ENCODE results near the gene CCDC30.
"Not testable (repeated sequence)": the region's sequence is repeated elsewhere in the genome, so short reads cannot be mapped to it uniquely, and the experiment has no call there.

The CCDC30 gene

DNA sequence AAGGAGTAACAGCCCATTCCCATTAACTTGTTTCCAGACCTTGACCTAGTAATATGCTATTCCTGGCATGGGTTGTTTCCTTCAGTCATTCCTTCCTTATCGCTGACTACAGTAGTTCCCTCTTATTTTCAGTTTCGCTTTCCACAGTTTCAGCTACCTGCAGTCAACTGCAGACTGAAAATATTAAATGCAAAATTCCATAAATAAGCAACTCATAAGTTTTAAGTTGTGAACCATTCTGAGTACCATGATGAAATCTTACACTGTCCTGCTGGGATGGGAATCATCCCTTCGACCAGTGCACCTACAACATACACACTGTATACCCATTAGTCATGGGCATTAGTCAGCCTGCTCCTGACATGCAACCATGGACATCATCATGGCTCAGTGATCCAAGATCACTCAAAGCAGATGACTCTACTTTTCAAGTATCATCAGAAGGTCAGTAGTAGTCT lies 66.7 kb downstream of the CCDC30 start:
- no peak for DNase-seq (ENCODE audit: low read depth)

DNA sequence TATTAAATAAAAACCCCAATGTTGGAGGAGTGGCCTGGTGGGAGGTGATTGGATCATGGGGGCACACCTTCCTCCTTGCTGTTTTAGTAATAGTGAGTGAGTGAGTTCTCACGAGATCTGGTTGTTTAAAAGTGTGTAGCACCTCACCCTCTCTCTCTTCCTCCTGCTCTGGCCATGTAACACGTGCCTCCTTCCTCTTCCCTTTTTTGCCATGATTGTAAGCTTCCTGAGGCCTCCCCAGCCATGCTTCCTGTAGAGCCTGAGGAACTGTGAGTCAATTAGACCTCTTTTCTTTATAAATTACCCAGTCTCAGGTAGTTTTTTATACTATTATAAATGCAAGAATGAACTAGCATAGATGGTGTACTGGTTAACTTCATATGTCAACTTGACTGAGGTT lies 68.0 kb downstream of the CCDC30 start:
- no peak for DNase-seq (ENCODE audit: low read depth)

GRCh38 chr1:42533101-42533863 lies 70.2 kb downstream of the CCDC30 start:
- no peak for DNase-seq (ENCODE audit: low read depth)

- DNase-seq (ENCODE audit: low read depth), result no peak
Observed at GRCh38 chr1:42541104-42541503, 78.0 kb downstream of the CCDC30 start.

- no peak for DNase-seq (ENCODE audit: low read depth)
Observed at GRCh38 chr1:42551180-42551579, 88.1 kb downstream of the CCDC30 start.

DNA sequence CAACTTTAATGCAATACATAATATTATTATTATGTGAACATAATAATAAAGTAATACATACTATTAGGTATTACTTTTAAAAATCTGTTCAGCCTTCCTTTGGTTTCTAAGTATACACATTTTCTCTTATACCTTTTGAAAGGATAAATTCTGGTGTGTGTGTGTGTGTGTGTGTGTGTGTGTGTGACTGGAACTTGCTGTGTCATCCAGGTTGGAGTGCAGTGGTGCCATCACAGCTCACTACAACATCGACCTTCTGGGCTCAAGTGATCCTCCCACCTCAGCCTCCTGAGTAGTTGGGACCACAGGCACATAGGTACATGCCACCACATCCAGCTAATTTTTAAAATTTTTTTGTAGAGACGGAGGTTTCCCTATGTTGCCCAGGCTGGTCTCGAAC lies 88.5 kb downstream of the CCDC30 start:
- DNase-seq (ENCODE audit: low read depth), result no peak

DNA sequence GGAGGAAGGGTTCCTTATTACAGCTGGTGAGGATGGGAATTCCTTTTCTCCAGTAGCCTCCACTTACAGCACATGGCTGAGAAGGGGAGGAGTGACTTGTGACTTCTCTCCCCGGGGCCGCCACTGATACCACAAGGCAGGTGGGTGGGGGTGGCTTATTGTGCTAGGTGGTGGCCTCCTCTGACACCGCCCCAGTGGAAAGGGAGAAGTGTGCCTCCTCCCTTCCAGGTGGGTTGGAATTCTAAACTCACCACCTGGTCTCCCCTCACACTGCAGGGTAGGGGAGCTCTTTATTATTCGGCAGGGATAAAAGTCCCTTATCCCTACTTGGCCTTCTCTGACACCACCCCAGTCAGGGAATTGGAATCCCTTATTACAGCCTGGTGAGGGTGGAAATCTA lies 89.5 kb downstream of the CCDC30 start:
- DNase-seq (ENCODE audit: low read depth), result no peak

DNA sequence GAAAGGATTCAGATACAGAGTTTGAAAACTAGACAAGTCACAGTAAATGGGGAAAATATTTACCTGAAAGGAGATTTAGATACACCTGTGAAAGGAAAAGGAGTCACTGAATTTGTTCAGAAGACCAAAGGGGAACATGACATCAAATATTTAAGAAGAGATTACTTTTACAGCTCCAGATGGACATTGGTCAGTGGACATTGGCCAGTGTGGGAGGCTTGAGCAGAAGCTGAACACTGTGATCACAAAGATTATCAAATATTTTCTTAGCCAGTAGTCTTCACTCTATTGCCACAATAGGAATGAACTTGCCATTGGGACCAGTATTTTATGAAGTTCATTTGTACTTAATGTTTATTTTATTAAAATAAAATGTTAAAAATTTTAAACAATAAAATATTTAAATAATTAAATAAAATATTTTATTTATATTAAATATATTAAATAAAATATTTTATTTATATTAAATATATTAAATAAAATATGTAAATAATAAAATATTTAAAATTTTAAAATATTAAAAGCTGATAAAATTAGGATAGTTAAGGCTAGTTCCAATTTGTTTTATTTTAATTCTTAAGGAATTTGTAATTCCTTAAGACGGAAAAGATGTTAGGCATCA lies 94.3 kb downstream of the CCDC30 start:
- no peak for DNase-seq (ENCODE audit: low read depth)

GRCh38 chr1:42567038-42567437 lies 104.0 kb downstream of the CCDC30 start:
- DNase-seq (ENCODE audit: low read depth), result no peak

GRCh38 chr1:42576935-42577334 lies 113.8 kb downstream of the CCDC30 start:
- DNase-seq (ENCODE audit: low read depth), result no peak

- DNase-seq (ENCODE audit: low read depth), result no peak
Observed at GRCh38 chr1:42586016-42586415, 122.9 kb downstream of the CCDC30 start.

DNA sequence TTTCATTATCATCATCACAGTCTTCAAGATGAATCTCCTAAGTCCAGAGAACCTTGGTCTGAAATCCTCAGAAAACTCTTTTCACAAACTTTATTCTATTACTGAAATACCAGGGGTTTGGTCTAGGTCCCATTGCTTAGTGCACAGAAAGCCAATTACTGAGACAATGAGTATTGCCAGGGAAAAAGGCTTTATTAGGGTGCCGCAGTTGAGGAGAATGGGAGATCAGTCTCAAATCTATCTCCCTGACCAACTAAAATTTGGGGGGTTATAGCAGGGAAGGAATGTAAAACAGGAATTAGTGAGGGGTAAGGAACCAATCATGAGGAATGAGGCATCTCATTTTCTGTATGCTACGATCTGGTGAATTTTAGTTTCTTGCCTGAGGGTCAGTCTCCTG lies 124.7 kb downstream of the CCDC30 start:
- no peak for DNase-seq (ENCODE audit: low read depth)

DNA sequence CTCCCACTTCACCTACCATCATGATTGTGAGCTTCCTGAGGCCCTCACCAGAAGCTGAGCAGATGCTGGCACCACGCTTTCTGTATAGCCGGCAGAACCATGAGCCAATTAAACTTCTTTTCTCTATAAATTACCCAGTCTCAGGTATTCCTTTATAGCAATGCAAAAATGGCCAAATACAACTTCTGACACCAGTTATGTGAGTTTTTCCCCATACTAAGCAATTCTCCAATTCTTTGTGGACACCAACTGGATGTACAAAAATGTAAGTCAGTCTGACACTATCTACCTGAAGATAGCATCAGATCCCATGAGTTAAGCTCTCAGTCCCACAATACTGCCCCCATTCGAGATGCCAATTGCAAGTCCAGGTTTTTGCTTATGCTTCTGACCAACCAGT lies 129.7 kb downstream of the CCDC30 start:
- DNase-seq (ENCODE audit: low read depth), result no peak

GRCh38 chr1:42593486-42594100 lies 130.5 kb downstream of the CCDC30 start:
- DNase-seq (ENCODE audit: low read depth), result no peak

GRCh38 chr1:42601472-42601871 lies 138.4 kb downstream of the CCDC30 start:
- DNase-seq (ENCODE audit: low read depth), result no peak

DNA sequence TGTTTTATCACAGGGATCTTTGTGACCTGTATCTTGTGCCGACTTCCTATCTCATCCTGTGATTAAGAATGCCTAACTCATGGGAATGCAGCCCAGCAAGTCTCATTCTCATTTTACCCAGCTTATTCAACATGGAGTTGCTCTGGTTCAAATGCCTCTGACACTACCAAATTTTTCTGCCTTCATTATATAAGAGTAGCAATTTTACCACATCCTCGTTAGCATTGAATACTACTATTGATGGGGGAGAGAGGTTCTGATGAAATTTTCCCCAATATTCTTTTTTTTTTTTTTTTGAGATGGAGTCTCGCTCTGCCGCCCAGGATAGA lies 150.7 kb downstream of the CCDC30 start:
- DNase-seq (ENCODE audit: low read depth), result no peak

DNA sequence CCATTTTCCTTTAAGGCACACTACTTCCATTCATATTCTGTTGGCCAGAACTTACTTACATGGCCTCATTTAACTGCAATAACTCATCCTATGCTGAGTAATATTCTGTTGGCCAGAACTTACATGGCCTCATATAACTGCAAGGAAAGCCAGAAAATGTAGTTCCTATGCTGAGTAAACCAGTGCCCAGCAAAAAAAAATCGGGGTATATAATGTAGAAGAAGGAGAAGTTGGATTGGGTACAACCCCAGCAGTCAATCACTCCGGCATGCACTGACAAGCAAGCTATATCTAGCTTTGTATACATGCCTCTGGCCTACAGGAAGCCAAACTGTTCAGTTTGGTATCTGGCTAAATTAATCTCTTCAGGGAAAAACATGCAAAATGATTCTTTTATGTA lies 155.8 kb downstream of the CCDC30 start:
- no peak for DNase-seq (ENCODE audit: low read depth)

GRCh38 chr1:42620307-42620706 lies 157.2 kb downstream of the CCDC30 start:
- no peak for DNase-seq (ENCODE audit: low read depth)

DNA sequence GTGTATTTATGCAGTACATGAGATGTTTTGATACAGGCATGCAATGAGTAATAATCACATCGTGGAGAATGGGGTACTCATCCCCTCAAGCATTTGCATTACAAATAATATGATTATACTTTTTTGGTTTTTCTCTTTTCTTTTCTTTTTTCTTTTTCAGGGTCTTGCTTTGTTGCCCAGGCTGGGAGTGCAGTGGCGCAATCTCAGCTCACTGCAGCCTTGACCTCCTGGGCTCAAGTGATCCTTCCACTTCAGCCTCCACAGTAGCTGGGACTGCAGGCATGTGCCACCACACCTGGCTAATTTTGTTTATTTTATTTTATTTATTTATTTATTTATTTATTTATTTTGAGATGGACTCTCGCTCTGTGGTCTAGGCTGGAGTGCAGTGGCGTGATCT lies 158.1 kb downstream of the CCDC30 start:
- not testable (repeated sequence) for DNase-seq (ENCODE audit: low read depth)

DNA sequence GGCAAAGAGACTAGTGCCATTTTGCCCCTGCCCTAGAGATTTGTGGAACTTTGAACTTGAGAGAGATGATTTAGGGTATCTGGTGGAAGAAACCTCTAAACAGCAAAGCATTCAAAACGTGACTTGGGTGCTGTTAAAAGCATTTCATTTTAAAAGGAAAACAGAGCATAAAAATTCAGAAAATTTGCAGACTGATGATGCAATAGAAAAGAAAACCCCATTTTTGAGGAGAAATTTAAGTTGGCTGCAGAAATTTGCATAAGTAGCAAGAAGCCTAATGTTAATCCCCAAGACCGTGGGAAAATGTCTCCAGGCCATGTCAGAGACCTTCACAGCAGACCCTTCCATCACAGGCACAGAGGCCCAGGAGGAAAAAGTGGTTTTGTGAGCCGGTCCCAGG lies 164.1 kb downstream of the CCDC30 start:
- not testable (repeated sequence) for DNase-seq (ENCODE audit: low read depth)

DNA sequence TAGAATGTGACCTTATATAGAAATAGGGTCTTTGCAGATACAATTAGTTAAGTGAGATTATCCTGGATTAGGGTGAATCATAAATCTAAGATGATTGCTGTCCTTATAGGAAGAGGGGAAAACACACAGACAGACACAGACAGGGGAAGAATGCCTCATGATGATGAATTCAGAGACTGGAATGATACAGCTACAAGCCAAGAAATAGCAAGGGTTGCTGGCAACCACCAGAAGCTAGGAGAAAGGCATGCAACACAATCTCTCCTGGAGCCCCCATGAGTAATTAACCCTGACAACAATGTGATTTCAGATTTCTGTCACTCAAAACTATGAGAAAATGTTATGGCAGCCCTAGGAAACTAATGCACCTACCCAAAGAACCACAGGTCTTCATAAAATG lies 176.0 kb downstream of the CCDC30 start:
- no peak for DNase-seq (ENCODE audit: low read depth)

- no peak for DNase-seq (ENCODE audit: low read depth)
Observed at GRCh38 chr1:42646056-42646455, 183.0 kb downstream of the CCDC30 start.

DNA sequence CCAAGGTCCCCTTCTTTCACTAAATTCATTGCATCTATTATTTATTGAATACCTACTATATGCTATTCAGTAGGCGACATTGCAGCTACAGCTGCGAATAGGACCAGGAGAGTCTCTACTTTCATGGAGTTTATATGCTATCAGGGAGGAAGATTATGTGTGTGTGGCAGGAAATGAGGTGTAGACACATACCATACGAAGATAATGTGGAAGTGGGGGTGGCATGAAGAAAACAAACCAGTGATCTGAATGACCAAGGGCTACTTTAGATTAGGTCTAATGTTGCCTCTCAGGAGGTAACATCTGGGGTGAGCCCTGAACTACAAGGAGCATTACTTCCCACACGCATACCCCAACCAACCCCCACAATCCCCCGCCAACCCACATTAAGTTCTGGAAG lies 194.1 kb downstream of the CCDC30 start:
- no peak for DNase-seq (ENCODE audit: low read depth)
